Fibroblast of lung (primary cell): ENCODE measurements around the gene BABAM2.

Experiments used
- CTCF ChIP-seq, 2 donors: IDR thresholded peaks in 1 of 2; conservative IDR thresholded peaks in 1 of 2; 1 replicate in 1 of 2; 2 replicates in 1 of 2; pipeline ENCODE4 v1.5.1; 2011 to 2012; ENCODE audit warnings: low read length in 2 of 2, control low read depth in 1 of 2, inconsistent platforms in 1 of 2, low read depth in 1 of 2, mild to moderate bottlenecking in 1 of 2
- EZH2 ChIP-seq: IDR thresholded peaks from 2 replicates; pipeline ENCODE4 v1.5.1; 2012; ENCODE audit warnings: low read length, control low read depth, mild to moderate bottlenecking; ENCODE audit errors: missing control alignments

GRCh38 chr2:28322456-28322855, 431.9 kb downstream of the BABAM2 start:
- no peak for TF ChIP-seq EZH2
- no peak for TF ChIP-seq CTCF (conservative IDR thresholded peaks at IDR 0.05 in 1 of 2, IDR thresholded peaks at IDR 0.05 in 1 of 2; ENCODE audit: low read depth in 1 of 2, low read length in 2 of 2)
